Ovary (tissue), 9 donors: ENCODE data around the gene RBKS. TPM values are rescaled to one million over a fixed set of nuclear protein-coding genes. Genes with fewer than 3 reads are reported as not detected.

ENCODE experiments used
- DNase-seq, 5 donors: peaks; one replicate each; pipeline ENCODE4 v3.0.0-alpha.2; 2019 to 2020
- H3K27ac ChIP-seq, 2 donors: fragments of 200-600 bp; one replicate each; pipeline versions ENCODE4 v1.5.1 to v1.8.0; 2019 to 2022
- H3K27me3 ChIP-seq: fragments of 200-600 bp; one replicate; pipeline ENCODE4 v1.8.0; 2022
- H3K36me3 ChIP-seq: fragments of 200-600 bp; sonication (generic); one replicate; pipeline ENCODE4 v1.5.1; 2019
- H3K4me1 ChIP-seq: one replicate; pipeline ENCODE4 v1.8.1; 2013; ENCODE audit warnings: mild to moderate bottlenecking, moderate library complexity; ENCODE audit not compliant: insufficient read depth
- H3K4me3 ChIP-seq: fragments of 200-600 bp; sonication (generic); one replicate; pipeline ENCODE4 v1.5.1; 2017
- H3K9me3 ChIP-seq, 2 donors: fragments of 200-600 bp in 1 of 2; sonication (generic) in 1 of 2; one replicate each; pipeline versions ENCODE4 v1.5.1 to v1.8.1; 2013 to 2019; ENCODE audit warnings: mild to moderate bottlenecking in 1 of 2, moderate library complexity in 1 of 2
- EP300 ChIP-seq: sonication (generic); formaldehyde crosslinking; IDR thresholded peaks from one replicate; pipeline ENCODE4 v1.6.1; 2017; ENCODE audit warnings: antibody characterized with exemption
- POLR2A ChIP-seq: fragments of 450-650 bp; IDR thresholded peaks from one replicate; pipeline ENCODE4 v1.6.1; 2017; ENCODE audit warnings: antibody characterized with exemption, mild to moderate bottlenecking, moderate library complexity
- WGBS, 3 donors: extraction: QIAGEN DNeasy Blood & Tissue Kit in 1 of 3; methylation state at CpG; one replicate each; pipeline versions ENCODE4 v1.1.5 to v1.1.7; 2013 to 2017; 5-methylcytosine and 5-hydroxymethylcytosine counted together
- intact Hi-C, 4 donors: fragments of 100-400 bp; cut with DNase I; formaldehyde crosslinking; loops; one replicate each; pipeline versions ENCODE4 v1.11.0 to v1.15.1; 2022 to 2023
- polyA plus RNA-seq, 2 donors: library from polyadenylated mRNA; stranded (reverse); fragments of 200-250 nt in 1 of 2; fragments of 350-450 nt in 1 of 2; fragmentation: Illumina TruSeq in 1 of 2; extraction: RNeasy Lipid Tissue Mini Kit (QIAGEN cat#74804) in 1 of 2; gene quantifications; one replicate each; pipeline ENCODE4 v1.2.3, GENCODE V29; 2013 to 2014
- total RNA-seq, 7 donors: library from RNA; depleted of rRNA in 2 of 7; stranded (reverse); fragments of >200 nt in 2 of 7; fragmentation: NEBNext Ultra II Directional in 3 of 7; extraction: Animal tissue kit (Norgen Biotek cat#: 25700) in 3 of 7; gene quantifications; one replicate each; pipeline versions ENCODE4 v1.1.0 to v1.2.4, GENCODE V29; 2016 to 2023
- TF ChIP-seq, protein P1 (sequence below), 3 donors: fragments of 450-650 bp in 2 of 3; fragments of 200-600 bp in 1 of 3; IDR thresholded peaks; one replicate each; pipeline versions ENCODE4 v1.5.1 to v1.8.0; 2016 to 2022; ENCODE audit warnings: antibody characterized with exemption in 3 of 3, mild to moderate bottlenecking in 1 of 3
- donor health status: DM: no; HTN: no; CAD: no; lungs with moderate emphysema.
- donor health status: DM: no; HTN: no; CAD: no.
- donor health status: Bipolar disorder and iron deficiency.
- donor health status: DM: yes; HTN: yes; CAD: no.
- donor health status: DM: no; HTN: no; CAD: no.
- donor health status: DM: yes; HTN: yes; CAD: no.

RBKS gene
- total and polyA plus RNA-seq, 9 donors, result 1.9 to 32.9 (median 4.0) TPM

DNA sequence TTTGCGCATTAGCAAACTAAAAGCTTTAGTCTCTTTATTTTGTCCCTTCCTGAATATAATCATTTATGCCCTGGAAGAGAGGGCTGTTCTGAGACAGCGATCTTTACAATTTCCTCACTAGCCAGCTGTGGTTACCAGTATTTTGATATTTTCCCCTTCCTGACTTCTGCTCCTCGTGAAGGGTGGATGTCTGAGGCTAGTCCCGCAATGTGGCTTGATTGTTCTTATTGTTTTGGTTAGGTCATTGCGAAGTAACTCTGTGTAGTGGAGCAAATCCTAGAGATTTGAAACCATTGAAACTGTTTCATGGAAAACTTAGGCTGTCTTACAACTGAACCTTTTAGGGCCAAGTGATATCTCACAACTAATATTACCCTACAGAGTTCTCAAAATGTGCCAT lies 116.2 kb downstream of the RBKS start:
- no peak for TF ChIP-seq POLR2A
- TF ChIP-seq EP300, result no peak
- TF ChIP-seq, protein P1, sequence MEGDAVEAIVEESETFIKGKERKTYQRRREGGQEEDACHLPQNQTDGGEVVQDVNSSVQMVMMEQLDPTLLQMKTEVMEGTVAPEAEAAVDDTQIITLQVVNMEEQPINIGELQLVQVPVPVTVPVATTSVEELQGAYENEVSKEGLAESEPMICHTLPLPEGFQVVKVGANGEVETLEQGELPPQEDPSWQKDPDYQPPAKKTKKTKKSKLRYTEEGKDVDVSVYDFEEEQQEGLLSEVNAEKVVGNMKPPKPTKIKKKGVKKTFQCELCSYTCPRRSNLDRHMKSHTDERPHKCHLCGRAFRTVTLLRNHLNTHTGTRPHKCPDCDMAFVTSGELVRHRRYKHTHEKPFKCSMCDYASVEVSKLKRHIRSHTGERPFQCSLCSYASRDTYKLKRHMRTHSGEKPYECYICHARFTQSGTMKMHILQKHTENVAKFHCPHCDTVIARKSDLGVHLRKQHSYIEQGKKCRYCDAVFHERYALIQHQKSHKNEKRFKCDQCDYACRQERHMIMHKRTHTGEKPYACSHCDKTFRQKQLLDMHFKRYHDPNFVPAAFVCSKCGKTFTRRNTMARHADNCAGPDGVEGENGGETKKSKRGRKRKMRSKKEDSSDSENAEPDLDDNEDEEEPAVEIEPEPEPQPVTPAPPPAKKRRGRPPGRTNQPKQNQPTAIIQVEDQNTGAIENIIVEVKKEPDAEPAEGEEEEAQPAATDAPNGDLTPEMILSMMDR (IDR thresholded peaks at IDR 0.05), result no peak
- DNase-seq, result no peak
- Histone ChIP-seq H3K36me3 (no peaks in the 10 kb centered on the region), H3K4me3 (no peak overlapping the region), H3K27me3 (no peaks in the 10 kb centered on the region), H3K9me3 (no peaks in the 10 kb centered on the region), H3K27ac (no peak overlapping the region), H3K4me1 (peaks cover 7% of the 10 kb centered on the region)
- intact Hi-C loops, result loop anchor here in 3 of 4 donors (5.0 to 10.0 kb wide), 4 partner anchors 49 to 621 kb away; partner anchors contain the start of gene FOSL2 (in 2 of the 3)
- WGBS, 3 donors, result 82 to 91% (median 88%) methylated on average over 5 of the region's 5 CpGs

DNA sequence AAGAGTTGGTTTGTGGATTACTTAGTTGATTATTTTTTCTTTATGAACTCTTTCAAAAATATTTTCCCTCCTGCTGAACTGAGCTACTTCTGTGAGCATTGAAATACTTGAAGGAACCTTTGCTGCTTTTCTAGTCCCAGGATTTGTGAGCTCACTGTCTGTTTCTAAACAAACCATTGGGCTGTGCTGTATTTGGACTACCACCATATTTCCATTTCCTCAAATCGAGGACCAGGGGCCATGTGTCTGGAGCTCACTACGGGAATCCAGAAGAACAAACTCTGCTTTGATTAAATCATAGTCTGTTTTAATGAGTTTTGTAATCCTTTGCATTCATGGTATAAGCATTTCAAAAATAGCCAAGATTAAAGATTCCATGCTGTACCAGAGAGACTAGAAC lies 117.4 kb downstream of the RBKS start:
- 8 to 56% (median 39%) methylated on average over 2 of the region's 2 CpGs for WGBS, 3 donors
- H3K27me3 ChIP-seq, result no peaks in the 10 kb centered on the region
- peaks cover 7% of the 10 kb centered on the region for H3K4me1 ChIP-seq
- intact Hi-C loops, result loop anchor here in 3 of 4 donors (5.0 to 10.0 kb wide), 4 partner anchors 48 to 622 kb away; partner anchors contain the start of gene FOSL2 (in 2 of the 3)
- peak overlapping the region; percentile 85 for H3K4me3 ChIP-seq
- DNase-seq, result no peak
- H3K27ac ChIP-seq, result no peak overlapping the region
- no peaks in the 10 kb centered on the region for H3K9me3 ChIP-seq
- H3K36me3 ChIP-seq, result no peaks in the 10 kb centered on the region
- TF ChIP-seq EP300 (no peak), POLR2A (no peak)
- TF ChIP-seq, protein P1 (IDR thresholded peaks at IDR 0.05), result no peak

DNA sequence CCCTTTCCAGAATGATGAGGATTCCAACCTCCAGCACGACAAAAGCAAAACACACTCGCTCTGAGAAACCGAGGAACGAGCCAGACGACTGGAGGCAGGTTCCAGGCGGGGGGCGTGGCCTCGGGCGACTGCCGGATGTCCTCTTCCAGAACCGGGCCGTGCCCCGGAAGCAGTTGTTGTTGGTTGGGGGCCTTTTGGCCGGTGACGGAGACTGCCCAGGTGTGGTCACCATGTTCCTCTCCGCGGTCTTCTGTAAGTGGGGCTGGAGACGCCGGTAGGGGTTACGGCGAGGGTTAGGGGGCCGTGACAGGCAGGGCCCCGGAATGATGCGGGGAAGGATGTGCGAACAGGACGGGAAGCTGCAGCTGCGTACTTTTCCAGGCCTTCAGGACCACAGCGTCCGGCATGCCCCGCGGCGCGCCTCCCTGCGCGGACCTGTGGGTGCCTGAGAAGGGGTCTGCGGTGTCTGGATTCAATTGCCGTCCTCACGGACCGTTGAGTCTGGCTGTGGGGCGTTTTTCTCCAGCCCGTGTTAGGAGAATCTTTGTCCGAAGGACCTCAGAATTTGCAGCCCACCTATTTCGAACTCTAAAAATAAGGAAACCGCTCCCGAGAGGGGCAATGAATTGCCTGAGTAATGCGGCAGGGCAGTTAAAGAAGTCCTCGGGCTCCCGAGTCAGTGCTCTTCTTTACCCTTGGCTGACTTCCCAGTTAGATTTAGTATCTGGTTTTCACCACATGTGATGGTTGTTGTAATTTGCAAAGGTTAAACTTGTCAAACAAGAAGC lies 118.4 kb downstream of the RBKS start, which contains the start of gene MRPL33:
Gene MRPL33 (plus strand): TSS at position 172 of the 788 bp plus-strand sequence. CDS start 59 bp downstream, at position 231.
- TF ChIP-seq POLR2A, result peak; percentile 75
- TF ChIP-seq, protein P1 (IDR thresholded peaks at IDR 0.05), result no peak
- Histone ChIP-seq H3K4me1 (peaks cover 7% of the 10 kb centered on the region), H3K27me3 (no peaks in the 10 kb centered on the region), H3K27ac (peak within 1 kb of the TSS; percentile 69 to 70), H3K36me3 (no peaks in the 10 kb centered on the region), H3K9me3 (no peaks in the 10 kb centered on the region), H3K4me3 (peak within 1 kb of the TSS; percentile 85)
- DNase-seq, result peak; percentile 94 to 97 (median 95)
- 0% methylated on average over 48 of the region's 48 CpGs for WGBS, 3 donors
- intact Hi-C loops, result loop anchor here in 3 of 4 donors (5.0 to 10.0 kb wide), 4 partner anchors 47 to 623 kb away; partner anchors contain the start of gene FOSL2 (in 2 of the 3)

DNA sequence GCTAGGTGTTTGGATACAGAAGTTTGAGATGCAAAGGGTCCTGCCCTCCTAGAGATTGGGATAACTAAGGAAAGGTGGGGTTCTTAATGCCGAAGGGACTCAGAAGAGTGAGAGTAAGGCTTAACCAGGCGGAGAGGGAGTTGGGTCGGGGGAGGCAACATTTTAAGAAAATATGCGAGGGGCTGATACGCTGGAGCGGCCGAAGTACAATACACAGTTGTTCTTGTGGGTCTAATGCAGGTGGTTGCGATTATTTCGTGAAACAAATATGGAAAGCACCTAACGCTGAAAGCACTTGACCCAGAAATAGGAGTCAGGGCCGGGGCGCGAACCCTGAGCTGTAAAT lies 119.0 kb downstream of the RBKS start:
- H3K27ac ChIP-seq, result peak overlapping the region; percentile 69 to 70
- WGBS, 3 donors, result 2 to 6% (median 3%) methylated on average over 13 of the region's 13 CpGs
- H3K36me3 ChIP-seq, result no peaks in the 10 kb centered on the region
- H3K27me3 ChIP-seq, result no peaks in the 10 kb centered on the region
- no peaks in the 10 kb centered on the region for H3K9me3 ChIP-seq
- no peak for DNase-seq
- TF ChIP-seq EP300 (no peak), POLR2A (no peak)
- TF ChIP-seq, protein P1 (IDR thresholded peaks at IDR 0.05), result no peak
- peaks cover 6% of the 10 kb centered on the region for H3K4me1 ChIP-seq
- peak overlapping the region; percentile 85 for H3K4me3 ChIP-seq
- intact Hi-C loops, result loop anchor here in 3 of 4 donors (5.0 to 10.0 kb wide), 4 partner anchors 46 to 624 kb away; partner anchors contain the start of gene FOSL2 (in 2 of the 3)
